Adipocyte (in vitro differentiated cells): Measurements from ENCODE around the gene UQCC2.

Source experiments
- DNase-seq: peaks from one replicate; pipeline ENCODE4 v3.0.0-alpha.2; 2015; ENCODE audit warnings: low read depth
- H3K27me3 ChIP-seq: replicated peaks from 2 replicates; pipeline ENCODE4 v1.7.0; 2013; ENCODE audit warnings: mild to moderate bottlenecking, low read length, moderate library complexity; ENCODE audit not compliant: control insufficient read depth, insufficient read depth
- H3K36me3 ChIP-seq: 2 replicates; pipeline ENCODE4 v1.7.0; 2013; ENCODE audit warnings: low read length, mild to moderate bottlenecking, moderate library complexity; ENCODE audit not compliant: control insufficient read depth, insufficient read depth, severe bottlenecking
- H3K4me1 ChIP-seq: 2 replicates; pipeline ENCODE4 v1.7.0; 2013; ENCODE audit warnings: mild to moderate bottlenecking, low read length, moderate library complexity; ENCODE audit not compliant: control insufficient read depth, insufficient read depth
- H3K4me3 ChIP-seq: 2 replicates; pipeline ENCODE4 v1.7.0; 2013; ENCODE audit warnings: mild to moderate bottlenecking, low read length, moderate library complexity
- H3K9ac ChIP-seq: 2 replicates; pipeline ENCODE4 v1.7.0; 2013; ENCODE audit warnings: mild to moderate bottlenecking, low read length, moderate library complexity
- H3K9me3 ChIP-seq: 2 replicates; pipeline ENCODE4 v1.7.0; 2013; ENCODE audit warnings: mild to moderate bottlenecking, low read length, moderate library complexity; ENCODE audit not compliant: control insufficient read depth

UQCC2 gene

GRCh38 chr6:33750244-33750991, 38.9 kb upstream of the UQCC2 start:
- Histone ChIP-seq H3K27me3 (peaks cover 14% of the 10 kb centered on the region), H3K36me3 (no peaks in the 10 kb centered on the region), H3K9me3 (no peaks in the 10 kb centered on the region), H3K4me1 (peaks cover 28% of the 10 kb centered on the region), H3K4me3 (no peak overlapping the region), H3K9ac (no peak overlapping the region)
- DNase-seq = no peak

- H3K9me3 ChIP-seq = no peaks in the 10 kb centered on the region
- H3K27me3 ChIP-seq = peaks cover 14% of the 10 kb centered on the region
- no peaks in the 10 kb centered on the region for H3K36me3 ChIP-seq
- H3K9ac ChIP-seq = no peak overlapping the region
- H3K4me1 ChIP-seq = peaks cover 28% of the 10 kb centered on the region
- no peak for DNase-seq
- H3K4me3 ChIP-seq = no peak overlapping the region
These were observed 37.9 kb upstream of the UQCC2 start for GRCh38 chr6:33749401-33749800.

- H3K9me3 ChIP-seq = no peaks in the 10 kb centered on the region
- no peak overlapping the region for H3K9ac ChIP-seq
- no peaks in the 10 kb centered on the region for H3K36me3 ChIP-seq
- H3K27me3 ChIP-seq = peaks cover 18% of the 10 kb centered on the region
- H3K4me1 ChIP-seq = peaks cover 28% of the 10 kb centered on the region
- no peak for DNase-seq
- no peak overlapping the region for H3K4me3 ChIP-seq
These were observed 37.3 kb upstream of the UQCC2 start for GRCh38 chr6:33748841-33749240.

GRCh38 chr6:33747823-33748222, 36.3 kb upstream of the UQCC2 start:
- H3K4me3 ChIP-seq = no peak overlapping the region
- DNase-seq = no peak
- H3K27me3 ChIP-seq = peaks cover 25% of the 10 kb centered on the region
- peaks cover 28% of the 10 kb centered on the region for H3K4me1 ChIP-seq
- H3K36me3 ChIP-seq = no peaks in the 10 kb centered on the region
- H3K9ac ChIP-seq = no peak overlapping the region
- H3K9me3 ChIP-seq = no peaks in the 10 kb centered on the region

- H3K36me3 ChIP-seq = no peaks in the 10 kb centered on the region
- peaks cover 22% of the 10 kb centered on the region for H3K27me3 ChIP-seq
- no peak for DNase-seq
- no peak within 1 kb of the TSS for H3K4me3 ChIP-seq
- H3K9ac ChIP-seq = no peak within 1 kb of the TSS
- peaks cover 24% of the 10 kb centered on the region for H3K4me1 ChIP-seq
- H3K9me3 ChIP-seq = no peaks in the 10 kb centered on the region
These were observed 35.2 kb upstream of the UQCC2 start, which contains the start of gene IP6K3 for GRCh38 chr6:33746651-33747100. Gene IP6K3 (minus strand): TSS chr6:33746905. CDS start chr6:33735476, 11,429 bp downstream.

- Histone ChIP-seq H3K9me3 (no peaks in the 10 kb centered on the region), H3K27me3 (peaks cover 22% of the 10 kb centered on the region), H3K9ac (no peak overlapping the region), H3K36me3 (no peaks in the 10 kb centered on the region), H3K4me1 (peaks cover 19% of the 10 kb centered on the region), H3K4me3 (no peak overlapping the region)
- DNase-seq = peak; percentile 60
These were observed 34.6 kb upstream of the UQCC2 start for GRCh38 chr6:33746036-33746600.

- no peaks in the 10 kb centered on the region for H3K36me3 ChIP-seq
- no peaks in the 10 kb centered on the region for H3K9me3 ChIP-seq
- H3K4me1 ChIP-seq = peaks cover 15% of the 10 kb centered on the region
- no peak overlapping the region for H3K4me3 ChIP-seq
- peak overlapping the region; percentile 9 for H3K9ac ChIP-seq
- DNase-seq = no peak
- H3K27me3 ChIP-seq = peaks cover 25% of the 10 kb centered on the region
These were observed 34.0 kb upstream of the UQCC2 start for GRCh38 chr6:33745548-33745947.

GRCh38 chr6:33744895-33745546, 33.5 kb upstream of the UQCC2 start:
- Histone ChIP-seq H3K4me3 (no peak overlapping the region), H3K36me3 (no peaks in the 10 kb centered on the region), H3K4me1 (peaks cover 19% of the 10 kb centered on the region), H3K9me3 (no peaks in the 10 kb centered on the region), H3K9ac (peak overlapping the region; percentile 9), H3K27me3 (peaks cover 25% of the 10 kb centered on the region)
- no peak for DNase-seq

GRCh38 chr6:33744001-33744848, 32.7 kb upstream of the UQCC2 start:
- H3K36me3 ChIP-seq = no peaks in the 10 kb centered on the region
- H3K4me3 ChIP-seq = no peak overlapping the region
- peaks cover 22% of the 10 kb centered on the region for H3K4me1 ChIP-seq
- no peaks in the 10 kb centered on the region for H3K9me3 ChIP-seq
- peaks cover 25% of the 10 kb centered on the region for H3K27me3 ChIP-seq
- DNase-seq = peak; percentile 89
- H3K9ac ChIP-seq = no peak overlapping the region

GRCh38 chr6:33742837-33743236, 31.3 kb upstream of the UQCC2 start:
- Histone ChIP-seq H3K27me3 (peaks cover 29% of the 10 kb centered on the region), H3K9ac (no peak overlapping the region), H3K4me1 (peaks cover 22% of the 10 kb centered on the region), H3K9me3 (no peaks in the 10 kb centered on the region), H3K36me3 (no peaks in the 10 kb centered on the region), H3K4me3 (no peak overlapping the region)
- DNase-seq = no peak

GRCh38 chr6:33742092-33742491, 30.6 kb upstream of the UQCC2 start:
- H3K9me3 ChIP-seq = no peaks in the 10 kb centered on the region
- H3K4me3 ChIP-seq = no peak overlapping the region
- H3K4me1 ChIP-seq = peaks cover 22% of the 10 kb centered on the region
- no peak overlapping the region for H3K9ac ChIP-seq
- no peak for DNase-seq
- peaks cover 29% of the 10 kb centered on the region for H3K27me3 ChIP-seq
- no peaks in the 10 kb centered on the region for H3K36me3 ChIP-seq
